Right lobe of liver (tissue), 4 donors: ENCODE measurements around the gene MICA.

ENCODE experiments used
- CTCF ChIP-seq, 4 donors: fragments of 200-600 bp in 3 of 4; fragments of 450-650 bp in 1 of 4; IDR thresholded peaks; one replicate each; pipeline versions ENCODE4 v1.5.1 to v1.8.0; 2016 to 2022; ENCODE audit warnings: antibody characterized with exemption in 4 of 4, mild to moderate bottlenecking in 2 of 4
- POLR2A ChIP-seq: fragments of 450-650 bp; IDR thresholded peaks from one replicate; pipeline ENCODE4 v1.6.1; 2017; ENCODE audit warnings: antibody characterized with exemption, mild to moderate bottlenecking
- donor health status: DM: no; HTN: no; CAD: no.
- donor health status: DM: no; HTN: no; CAD: no.
- donor health status: DM: no; HTN: yes; CAD: no.

GRCh38 chr6:31412506-31412905, 9.1 kb downstream of the MICA start:
- no peak for TF ChIP-seq POLR2A
- TF ChIP-seq CTCF (IDR thresholded peaks at IDR 0.05): no peak
